CD4-positive, alpha-beta T cell (primary cell): ENCODE data around the gene THUMPD2. TPM values are rescaled to one million over a fixed set of nuclear protein-coding genes. Genes with fewer than 3 reads are reported as not detected.

Experiments
- ATAC-seq: fragments of 200-7000 bp; cut with Tn5 transposase; one replicate; pipeline ENCODE4 v1.10.0; 2022; ENCODE audit warnings: mild to moderate bottlenecking; ENCODE audit not compliant: poor library complexity
- CTCF ChIA-PET: fragments of 350-600 bp; sonication (Branson Sonifier 250); formaldehyde crosslinking; loops from one replicate; lab custom pipeline; 2021; ENCODE audit warnings: antibody characterized with exemption, inconsistent platforms; lab: Charles Lee
- POLR2A ChIA-PET: fragments of 350-600 bp; sonication (Branson Sonifier 250); formaldehyde crosslinking; loops from one replicate; lab custom pipeline; 2021; ENCODE audit warnings: antibody characterized with exemption, inconsistent platforms; lab: Charles Lee
- DNase-seq, 14 experiments: peaks; one replicate each; pipeline ENCODE4 v3.0.0-alpha.2; 2013 to 2020; ENCODE audit warnings: mixed read lengths in 2 of 14
- H3K27ac ChIP-seq, 2 donors: one replicate each; pipeline versions ENCODE4 v1.5.1 to v1.7.0; 2013; ENCODE audit warnings: low read length in 2 of 2, low read depth in 1 of 2, mild to moderate bottlenecking in 1 of 2
- H3K27me3 ChIP-seq, 2 experiments: 1 replicate in 1 of 2; 2 replicates in 1 of 2; pipeline versions ENCODE4 v1.6.1 to v1.7.0; 2013; ENCODE audit warnings: low read length in 2 of 2, control low read depth in 1 of 2, mild to moderate bottlenecking in 1 of 2, moderate library complexity in 1 of 2; ENCODE audit not compliant: insufficient read depth in 2 of 2, control insufficient read depth in 1 of 2
- H3K36me3 ChIP-seq: one replicate; pipeline ENCODE4 v1.6.1; 2013; ENCODE audit warnings: low read length, control low read depth; ENCODE audit not compliant: insufficient read depth
- H3K4me1 ChIP-seq: one replicate; pipeline ENCODE4 v1.6.1; 2013; ENCODE audit warnings: low read length, control low read depth; ENCODE audit not compliant: insufficient read depth
- H3K4me3 ChIP-seq: one replicate; pipeline ENCODE4 v1.5.1; 2013; ENCODE audit warnings: mild to moderate bottlenecking, low read length, moderate library complexity
- H3K9me3 ChIP-seq, 2 experiments: 1 replicate in 1 of 2; 2 replicates in 1 of 2; pipeline versions ENCODE4 v1.6.1 to v1.7.0; 2013; ENCODE audit warnings: low read length in 2 of 2, mild to moderate bottlenecking in 2 of 2, control low read depth in 1 of 2, moderate library complexity in 1 of 2; ENCODE audit not compliant: control insufficient read depth in 1 of 2, insufficient read depth in 1 of 2
- H3K27ac Mint-ChIP-seq: one replicate; pipeline ENCODE4 v1.8.0; 2020; ENCODE audit warnings: mixed read lengths
- H3K27me3 Mint-ChIP-seq: one replicate; pipeline ENCODE4 v1.8.0; 2021; ENCODE audit warnings: mixed read lengths
- H3K36me3 Mint-ChIP-seq: one replicate; pipeline ENCODE4 v1.8.0; 2021; ENCODE audit warnings: low read depth, mixed read lengths
- H3K4me1 Mint-ChIP-seq: one replicate; pipeline ENCODE4 v1.8.0; 2021; ENCODE audit warnings: low read depth, mixed read lengths
- H3K4me3 Mint-ChIP-seq: one replicate; pipeline ENCODE4 v1.8.0; 2020; ENCODE audit warnings: mild to moderate bottlenecking, mixed read lengths
- H3K9me3 Mint-ChIP-seq: one replicate; pipeline ENCODE4 v1.8.0; 2020; ENCODE audit warnings: mixed read lengths
- CTCF ChIP-seq: fragments of 200-600 bp; IDR thresholded peaks from one replicate; pipeline ENCODE4 v1.8.0; 2022; ENCODE audit warnings: antibody characterized with exemption, mild to moderate bottlenecking
- intact Hi-C, 2 experiments: fragments of 100-400 bp; cut with DNase I in 1 of 2; cut with micrococcal nuclease in 1 of 2; formaldehyde crosslinking; loops; one replicate each; pipeline versions ENCODE4 v1.15.1 to v1.9.0; 2023 to 2025; cut with DNase I, micrococcal nuclease
- total RNA-seq, 174 experiments: library from RNA in 2 of 174; stranded (reverse) in 2 of 174; gene quantifications; one replicate each; pipeline ENCODE4 v1.2.3 and lab custom pipeline; 2021 to 2026

The THUMPD2 gene
- total RNA-seq, 2 experiments from 2014 or later: 13.7 to 15.5 TPM

- CTCF ChIA-PET: no interaction called here
- POLR2A ChIA-PET: no interaction called here
- peaks cover 11% of the 10 kb centered on the region for H3K9me3 Mint-ChIP-seq
- H3K4me3 Mint-ChIP-seq: no peak overlapping the region
- Histone ChIP-seq H3K4me3 (no peak overlapping the region), H3K9me3 (peaks cover 0 to 18% of the 10 kb centered on the region in 2 experiments), H3K4me1 (no peaks in the 10 kb centered on the region), H3K27me3 (peaks cover 0 to 5% of the 10 kb centered on the region in 2 experiments), H3K27ac (no peak overlapping the region), H3K36me3 (no peaks in the 10 kb centered on the region)
- no peak overlapping the region for H3K27ac Mint-ChIP-seq
- no peak for TF ChIP-seq CTCF
- ATAC-seq: no peak
- intact Hi-C loops: no loop called here
- H3K36me3 Mint-ChIP-seq: peaks cover 4% of the 10 kb centered on the region
- H3K4me1 Mint-ChIP-seq: no peaks in the 10 kb centered on the region
- H3K27me3 Mint-ChIP-seq: no peaks in the 10 kb centered on the region
- DNase-seq: no peak
Observed at GRCh38 chr2:39697454-39697853, 81.6 kb downstream of the THUMPD2 start.

- Histone ChIP-seq H3K4me1 (no peaks in the 10 kb centered on the region), H3K4me3 (no peak overlapping the region), H3K9me3 (peaks cover 0 to 12% of the 10 kb centered on the region in 2 experiments), H3K27me3 (peaks cover 0 to 5% of the 10 kb centered on the region in 2 experiments), H3K36me3 (no peaks in the 10 kb centered on the region), H3K27ac (no peak overlapping the region)
- H3K27ac Mint-ChIP-seq: no peak overlapping the region
- H3K36me3 Mint-ChIP-seq: no peaks in the 10 kb centered on the region
- H3K4me1 Mint-ChIP-seq: no peaks in the 10 kb centered on the region
- CTCF ChIA-PET: no interaction called here
- no peak for TF ChIP-seq CTCF
- H3K27me3 Mint-ChIP-seq: no peaks in the 10 kb centered on the region
- H3K9me3 Mint-ChIP-seq: peaks cover 5% of the 10 kb centered on the region
- intact Hi-C loops: no loop called here
- POLR2A ChIA-PET: no interaction called here
- DNase-seq (no peak), ATAC-seq (no peak)
- H3K4me3 Mint-ChIP-seq: no peak overlapping the region
Observed at GRCh38 chr2:39696838-39697237, 82.2 kb downstream of the THUMPD2 start.

GRCh38 chr2:39696101-39696553 is 82.9 kb downstream of the THUMPD2 start:
- H3K27me3 ChIP-seq: peaks cover 0 to 5% of the 10 kb centered on the region in 2 experiments
- Mint-ChIP-seq H3K27ac (no peak overlapping the region), H3K4me3 (no peak overlapping the region), H3K9me3 (peaks cover 3% of the 10 kb centered on the region), H3K36me3 (no peaks in the 10 kb centered on the region), H3K27me3 (no peaks in the 10 kb centered on the region), H3K4me1 (no peaks in the 10 kb centered on the region)
- intact Hi-C loops: no loop called here
- H3K9me3 ChIP-seq: peaks cover 0 to 5% of the 10 kb centered on the region in 2 experiments
- no peak for TF ChIP-seq CTCF
- H3K36me3 ChIP-seq: no peaks in the 10 kb centered on the region
- no peak for ATAC-seq
- ChIA-PET CTCF (no interaction called here), POLR2A (no interaction called here)
- no peak overlapping the region for H3K27ac ChIP-seq
- no peak overlapping the region for H3K4me3 ChIP-seq
- no peak for DNase-seq
- no peaks in the 10 kb centered on the region for H3K4me1 ChIP-seq
